Fibroblast of skin of right biceps (primary cell): ENCODE results near the gene HSF5.

Experiments
- DNase-seq: peaks from one replicate; pipeline ENCODE4 v3.0.0-alpha.2; 2013

Gene HSF5

GRCh38 chr17:58487589-58488427 is at the start of gene HSF5:
Gene HSF5 (minus strand): TSS chr17:58488408. CDS start chr17:58488274, 134 bp downstream.
- DNase-seq = peak; percentile 29

- no peak for DNase-seq
Measured at GRCh38 chr17:58537266-58537665, 49.1 kb upstream of the HSF5 start.

DNA sequence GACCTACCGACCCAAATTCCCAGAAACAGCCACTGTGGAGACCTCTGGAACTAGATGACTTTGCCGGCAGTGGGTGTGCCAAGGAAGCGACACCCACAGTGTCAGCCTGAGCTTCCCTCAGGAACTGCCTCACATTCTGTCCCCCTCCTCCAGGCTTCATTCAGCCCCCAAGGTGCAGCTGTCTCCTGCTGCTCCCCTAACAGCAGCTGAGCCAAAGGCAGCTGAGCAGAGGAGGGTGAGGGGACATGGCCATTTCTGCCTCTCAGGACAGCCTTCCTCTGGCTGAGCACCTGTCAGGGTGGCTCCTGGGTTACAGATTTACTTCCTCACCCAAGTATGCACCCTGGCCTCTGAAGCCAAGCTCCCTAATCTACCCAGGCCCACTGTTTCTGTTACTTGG is 48.3 kb upstream of the HSF5 start:
- no peak for DNase-seq

DNA sequence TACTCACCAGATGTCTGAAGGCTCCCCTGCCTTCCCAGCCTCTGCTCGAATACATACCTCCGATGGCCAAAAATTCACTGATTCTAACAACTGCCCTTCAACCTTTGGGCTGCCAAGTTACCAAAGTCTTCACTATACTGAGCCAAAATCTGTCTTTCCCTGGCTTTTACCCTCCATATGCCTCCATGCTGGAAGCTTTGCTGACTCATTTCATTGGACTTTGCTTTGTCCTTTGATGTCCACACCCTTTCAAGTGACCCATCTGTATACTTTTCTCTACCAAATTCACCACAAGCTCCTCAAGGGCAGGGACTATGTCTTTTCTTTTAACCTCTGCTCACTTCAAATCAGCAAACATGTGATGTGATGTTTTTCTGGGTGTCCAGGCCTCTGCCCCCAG is 47.2 kb upstream of the HSF5 start:
- peak; percentile 38 for DNase-seq

DNA sequence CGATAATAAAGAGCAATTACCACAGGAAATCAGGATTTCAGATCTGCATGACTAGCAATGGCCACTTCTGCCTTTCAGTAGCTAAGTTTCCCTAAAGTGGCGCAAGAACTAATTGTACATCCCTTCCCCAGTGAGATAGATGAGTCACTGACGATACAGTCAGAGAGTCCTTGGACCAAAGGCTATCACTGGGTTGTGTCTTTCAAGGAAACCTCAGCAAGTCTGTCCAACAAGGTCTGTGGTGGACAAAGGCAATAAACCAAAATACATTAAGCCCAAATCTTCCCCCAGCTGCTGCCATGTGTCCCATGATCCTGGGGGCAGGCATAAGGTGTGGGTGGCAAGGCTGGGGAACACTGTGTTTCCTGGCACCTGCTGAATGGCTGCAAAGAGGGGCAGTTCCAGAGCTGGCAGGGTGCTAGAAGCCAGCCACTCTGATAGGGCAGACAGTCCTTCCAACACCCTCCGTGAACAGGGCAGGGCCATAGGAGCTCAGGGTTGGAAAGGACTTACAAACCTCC is 46.8 kb upstream of the HSF5 start:
- DNase-seq = peak; percentile 67

GRCh38 chr17:58534331-58534730 is 46.1 kb upstream of the HSF5 start:
- no peak for DNase-seq

DNA sequence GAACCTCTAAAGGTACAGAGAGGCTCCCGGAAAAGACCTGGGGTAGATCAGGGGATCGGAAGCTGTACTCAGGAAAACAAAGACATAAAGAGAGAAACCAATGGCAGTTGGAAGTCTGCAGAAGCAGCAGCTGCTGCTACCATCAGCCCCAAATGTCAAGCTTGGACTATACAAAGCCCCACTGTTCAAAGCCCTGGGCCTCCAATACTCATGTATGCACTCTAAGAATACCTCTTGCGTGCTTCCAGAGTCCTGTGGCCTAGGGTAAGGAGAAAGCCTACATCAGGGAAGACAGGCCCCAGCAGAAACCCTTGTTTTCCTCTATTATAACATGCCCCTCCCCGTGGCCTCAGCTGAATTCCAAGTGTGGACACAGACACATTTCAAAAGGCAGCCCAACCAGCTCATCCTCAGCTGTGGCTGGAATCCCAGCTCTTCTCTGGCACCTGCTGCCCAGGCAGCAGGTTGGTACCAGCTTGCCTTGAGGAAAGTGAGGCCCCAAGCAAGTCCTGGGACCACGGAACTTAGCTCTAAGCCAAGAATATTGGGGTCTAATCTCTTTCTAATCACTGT is 45.5 kb upstream of the HSF5 start:
- DNase-seq = no peak

DNA sequence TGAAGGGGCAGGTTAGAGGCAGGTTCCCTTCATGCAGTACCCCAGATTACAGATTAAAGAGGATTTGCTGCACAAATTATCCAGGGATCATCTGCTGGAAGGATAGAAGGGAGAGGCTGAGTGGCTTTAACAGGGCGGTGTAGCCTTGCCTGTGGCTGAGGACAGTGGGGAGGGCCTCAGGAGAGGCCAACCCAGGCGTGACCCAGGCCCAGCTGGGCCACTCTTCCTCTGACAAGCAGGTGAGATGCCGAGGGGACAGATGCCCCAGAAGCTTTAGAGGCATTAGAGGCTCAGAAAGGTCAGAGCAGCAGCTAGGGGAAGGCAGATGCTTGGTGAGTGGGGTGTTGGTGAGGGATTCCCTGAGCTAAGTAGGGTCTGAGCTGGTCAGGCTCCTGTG is 44.3 kb upstream of the HSF5 start:
- no peak for DNase-seq

GRCh38 chr17:58531661-58532554 is 43.7 kb upstream of the HSF5 start:
- DNase-seq = peak; percentile 39

DNA sequence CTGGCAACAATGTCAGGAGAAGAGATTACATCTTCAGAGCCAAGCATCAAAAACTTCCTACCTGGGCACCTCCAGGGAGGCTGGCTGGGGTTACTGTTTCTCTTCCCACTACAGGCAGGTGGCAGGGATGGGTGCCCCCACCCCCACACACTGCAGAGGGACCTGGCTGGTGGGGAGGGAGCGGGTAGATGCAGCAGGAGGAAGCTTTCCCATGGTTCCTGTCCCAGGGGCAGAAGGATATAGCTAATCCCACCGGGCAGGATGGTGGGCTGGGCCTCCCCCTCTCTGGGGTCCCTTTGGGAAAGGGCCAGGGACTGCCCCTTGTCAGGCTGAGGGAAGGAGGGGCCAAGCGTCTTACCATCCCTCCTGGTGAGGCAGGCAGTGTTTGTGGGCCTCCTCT is 42.9 kb upstream of the HSF5 start:
- no peak for DNase-seq

DNA sequence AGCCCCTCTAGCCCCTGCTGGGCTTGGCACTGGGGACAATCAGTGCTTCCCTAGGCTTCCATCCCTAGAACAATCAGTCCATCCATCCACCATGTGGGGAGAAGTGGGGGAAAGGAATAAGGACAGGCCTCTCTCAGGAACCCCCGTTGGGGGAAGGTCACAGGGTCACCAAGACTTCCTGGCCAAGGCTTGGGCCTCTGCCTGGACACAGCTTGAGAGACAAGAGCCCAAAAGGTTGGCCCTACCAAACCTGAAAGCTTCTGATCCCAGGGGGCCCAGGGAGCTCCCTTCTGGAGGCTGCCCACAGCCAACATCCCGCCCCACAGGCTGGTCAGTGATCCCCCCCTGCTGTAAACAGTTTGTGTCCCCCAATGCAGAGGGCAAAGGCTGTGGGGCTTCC is 42.4 kb upstream of the HSF5 start:
- DNase-seq = no peak

- no peak for DNase-seq
Measured at GRCh38 chr17:58529275-58529674, 41.1 kb upstream of the HSF5 start.

DNA sequence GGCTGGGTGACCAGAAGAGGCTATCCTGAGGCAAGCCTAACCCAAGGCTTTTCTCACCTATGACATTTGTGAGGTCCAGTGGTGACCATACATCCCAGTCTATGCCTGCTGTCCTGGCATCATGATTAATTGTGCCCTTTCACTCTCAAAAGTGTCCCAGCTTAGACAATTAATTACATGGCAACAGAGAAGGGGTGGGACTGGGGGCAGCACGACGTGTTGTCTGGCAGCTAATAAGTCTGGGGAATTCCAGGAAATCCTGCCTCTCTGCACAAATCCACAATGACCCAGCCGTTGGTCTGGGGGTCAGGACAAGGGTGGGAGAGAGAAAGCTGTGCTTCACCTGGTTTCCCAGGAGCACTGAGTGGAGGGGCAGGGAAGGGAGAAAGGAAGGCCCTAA is 40.2 kb upstream of the HSF5 start:
- no peak for DNase-seq

DNA sequence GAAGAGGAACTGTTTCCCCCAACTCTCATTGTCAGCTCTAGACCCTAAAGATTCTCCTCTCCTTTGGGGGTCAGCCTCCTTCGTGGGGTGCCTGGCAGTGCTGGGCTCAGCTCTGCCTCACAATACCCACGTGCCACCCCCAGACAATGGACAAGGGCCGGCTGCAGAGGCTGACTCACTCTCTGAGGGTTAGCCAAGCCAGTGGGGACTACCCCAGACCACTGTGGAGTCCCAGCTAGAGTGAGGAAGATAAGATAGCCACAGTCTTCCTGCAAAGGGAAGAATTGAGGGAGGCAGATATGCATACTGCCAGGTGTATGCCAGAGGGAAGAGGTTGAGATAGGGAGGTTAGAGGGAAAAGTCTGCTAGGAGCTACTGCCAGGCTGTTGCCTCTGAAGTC is 39.7 kb upstream of the HSF5 start:
- no peak for DNase-seq

GRCh38 chr17:58527306-58527705 is 39.1 kb upstream of the HSF5 start:
- DNase-seq = no peak

GRCh38 chr17:58525239-58525638 is 37.0 kb upstream of the HSF5 start:
- peak; percentile 98 for DNase-seq

- DNase-seq = no peak
Measured at GRCh38 chr17:58521680-58522079, 33.5 kb upstream of the HSF5 start.

- peak; percentile 39 for DNase-seq
Measured at GRCh38 chr17:58520843-58521430, 32.7 kb upstream of the HSF5 start.

- peak; percentile 100 for DNase-seq
Measured at GRCh38 chr17:58517928-58518609, 29.9 kb upstream of the HSF5 start.

GRCh38 chr17:58517378-58517927 is 29.2 kb upstream of the HSF5 start:
- no peak for DNase-seq

GRCh38 chr17:58516644-58517377 is 28.6 kb upstream of the HSF5 start:
- no peak for DNase-seq
